ENCODE results near the gene CYP2U1. TPM values are rescaled to one million over a fixed set of nuclear protein-coding genes. Genes with fewer than 3 reads are reported as not detected.

CYP2U1 gene
- total RNA-seq, 1 experiment from 2014 or later = 9.5 TPM

- DNase-seq (ENCODE audit: low read depth, low spot score) = no peak
- in situ Hi-C loops (cut with HindIII; ENCODE audit: low pct_unique_long_range_greater_than_20kb, low sequenced_read_pairs) = no loop called here
These were observed 66.4 kb downstream of the CYP2U1 start for GRCh38 chr4:107997794-107998193.

DNA sequence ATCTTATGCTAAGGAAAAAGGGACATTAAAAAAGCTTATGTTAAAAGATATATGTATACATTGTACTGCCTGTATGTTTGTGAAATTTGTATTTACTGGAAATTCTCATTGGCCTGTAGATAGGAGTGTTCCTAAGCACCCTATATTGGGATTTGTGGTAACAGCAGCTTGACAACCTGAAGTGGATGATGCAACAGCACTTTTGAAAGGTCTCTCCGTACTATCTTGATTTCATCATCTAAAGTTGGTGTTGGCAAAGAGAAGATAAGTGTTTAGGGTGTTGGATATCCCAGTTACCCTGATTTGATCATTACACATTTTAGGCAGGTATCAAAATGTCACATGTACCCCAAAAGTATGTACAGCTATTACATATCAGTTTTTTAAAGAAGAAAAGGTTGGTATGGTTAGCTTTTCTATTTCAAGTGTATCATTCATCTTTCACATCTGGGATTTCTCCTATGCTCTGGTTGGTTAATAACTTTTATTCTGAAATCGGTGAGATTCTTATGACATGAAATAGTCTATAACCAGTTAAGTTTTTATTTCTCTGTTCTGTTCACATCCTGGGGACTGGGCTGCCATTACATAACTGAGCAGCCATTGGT, 68.7 kb downstream of the CYP2U1 start:
- in situ Hi-C loops (cut with HindIII; ENCODE audit: low pct_unique_long_range_greater_than_20kb, low sequenced_read_pairs) = no loop called here
- no peak for DNase-seq (ENCODE audit: low read depth, low spot score)

GRCh38 chr4:108001540-108002135, 70.3 kb downstream of the CYP2U1 start:
- no peak for DNase-seq (ENCODE audit: low read depth, low spot score)
- in situ Hi-C loops (cut with HindIII; ENCODE audit: low pct_unique_long_range_greater_than_20kb, low sequenced_read_pairs) = no loop called here

Other genes starting within 250 kb of the CYP2U1 start
- 30.2 and 32.4 TPM in 2 replicates for gene PAPSS1, start 211.3 kb upstream of the CYP2U1 start, total RNA-seq (2014; rRNA removed; shearing (Covaris generic))
- 2.8 and 3.0 TPM in 2 replicates for gene SGMS2, start 106.6 kb upstream of the CYP2U1 start, total RNA-seq (2014; rRNA removed; shearing (Covaris generic))
- gene HADH, start 58.3 kb downstream of the CYP2U1 start, total RNA-seq (2014; rRNA removed; shearing (Covaris generic)) = 8.1 and 10.4 TPM in 2 replicates
- 91.7 and 101 TPM in 2 replicates for gene LEF1, start 237.4 kb downstream of the CYP2U1 start, total RNA-seq (2014; rRNA removed; shearing (Covaris generic))

All from SK-MEL-5 (cell line).